ENCODE data around the gene TMEM30A.

Gene TMEM30A

GRCh38 chr6:75301537-75301936, 16.9 kb upstream of the TMEM30A start:
- no peak for TF ChIP-seq CTCF (IDR thresholded peaks at IDR 0.05; ENCODE audit: low read depth, low read length)
- H3K4me3 ChIP-seq (ENCODE audit: low read depth, low read length): no peak overlapping the region

GRCh38 chr6:75301088-75301487, 16.5 kb upstream of the TMEM30A start:
- no peak for TF ChIP-seq CTCF (IDR thresholded peaks at IDR 0.05; ENCODE audit: low read depth, low read length)
- no peak overlapping the region for H3K4me3 ChIP-seq (ENCODE audit: low read depth, low read length)

GRCh38 chr6:75300531-75300855, 15.9 kb upstream of the TMEM30A start:
- H3K4me3 ChIP-seq (ENCODE audit: low read depth, low read length): no peak overlapping the region
- TF ChIP-seq CTCF (IDR thresholded peaks at IDR 0.05; ENCODE audit: low read depth, low read length): no peak

GRCh38 chr6:75299801-75300530, 15.4 kb upstream of the TMEM30A start:
- no peak for TF ChIP-seq CTCF (IDR thresholded peaks at IDR 0.05; ENCODE audit: low read depth, low read length)
- no peak overlapping the region for H3K4me3 ChIP-seq (ENCODE audit: low read depth, low read length)

- H3K4me3 ChIP-seq (ENCODE audit: low read depth, low read length): no peak overlapping the region
- TF ChIP-seq CTCF (IDR thresholded peaks at IDR 0.05; ENCODE audit: low read depth, low read length): peak; percentile 14; the same call in 1 of the 2 replicates
Measured at GRCh38 chr6:75296811-75297779, 12.5 kb upstream of the TMEM30A start.

- no peak for TF ChIP-seq CTCF (IDR thresholded peaks at IDR 0.05; ENCODE audit: low read depth, low read length)
Measured at GRCh38 chr6:75292555-75292954, 8.0 kb upstream of the TMEM30A start.

GRCh38 chr6:75291744-75292143, 7.2 kb upstream of the TMEM30A start:
- no peak for TF ChIP-seq CTCF (IDR thresholded peaks at IDR 0.05; ENCODE audit: low read depth, low read length)
- no peak overlapping the region for H3K4me3 ChIP-seq (ENCODE audit: low read depth, low read length)

More at GRCh38 chr6:75292555-75292954, 8.0 kb upstream of the TMEM30A start:
- no peak overlapping the region for H3K4me3 ChIP-seq (ENCODE audit: low read depth, low read length)

Measured in WI38 (cell line).